Measurements from ENCODE around the gene GPN2.
"Not testable (repeated sequence)": the region's sequence is repeated elsewhere in the genome, so short reads cannot be mapped to it uniquely, and the experiment has no call there.

DNA sequence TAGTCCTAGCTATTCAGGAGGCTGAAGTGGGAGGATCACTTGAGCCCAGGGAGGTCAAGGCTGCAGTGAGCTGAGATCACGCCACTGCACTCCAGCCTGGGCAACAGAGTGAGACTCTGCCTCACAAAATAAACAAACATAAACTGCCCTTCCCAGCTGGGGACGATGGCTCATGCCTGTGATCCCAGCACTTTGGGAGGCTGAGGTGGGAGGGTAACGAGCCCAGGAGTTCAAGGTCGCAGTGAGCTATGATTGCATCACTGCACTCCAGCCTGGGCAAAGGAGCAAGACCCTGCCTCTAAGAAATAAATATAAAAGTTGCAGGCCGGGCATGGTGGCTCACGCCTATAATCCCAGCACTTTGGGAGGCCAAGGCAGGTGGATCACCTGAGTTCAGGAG lies 8.5 kb downstream of the GPN2 start:
- TF ChIP-seq, protein P1, sequence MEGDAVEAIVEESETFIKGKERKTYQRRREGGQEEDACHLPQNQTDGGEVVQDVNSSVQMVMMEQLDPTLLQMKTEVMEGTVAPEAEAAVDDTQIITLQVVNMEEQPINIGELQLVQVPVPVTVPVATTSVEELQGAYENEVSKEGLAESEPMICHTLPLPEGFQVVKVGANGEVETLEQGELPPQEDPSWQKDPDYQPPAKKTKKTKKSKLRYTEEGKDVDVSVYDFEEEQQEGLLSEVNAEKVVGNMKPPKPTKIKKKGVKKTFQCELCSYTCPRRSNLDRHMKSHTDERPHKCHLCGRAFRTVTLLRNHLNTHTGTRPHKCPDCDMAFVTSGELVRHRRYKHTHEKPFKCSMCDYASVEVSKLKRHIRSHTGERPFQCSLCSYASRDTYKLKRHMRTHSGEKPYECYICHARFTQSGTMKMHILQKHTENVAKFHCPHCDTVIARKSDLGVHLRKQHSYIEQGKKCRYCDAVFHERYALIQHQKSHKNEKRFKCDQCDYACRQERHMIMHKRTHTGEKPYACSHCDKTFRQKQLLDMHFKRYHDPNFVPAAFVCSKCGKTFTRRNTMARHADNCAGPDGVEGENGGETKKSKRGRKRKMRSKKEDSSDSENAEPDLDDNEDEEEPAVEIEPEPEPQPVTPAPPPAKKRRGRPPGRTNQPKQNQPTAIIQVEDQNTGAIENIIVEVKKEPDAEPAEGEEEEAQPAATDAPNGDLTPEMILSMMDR (IDR thresholded peaks at IDR 0.05; ENCODE audit: low read length) = not testable (repeated sequence)
- not testable (repeated sequence) for TF ChIP-seq EZH2 (optimal IDR thresholded peaks at IDR 0.05; ENCODE audit: low read depth, low read length)
